Heart left ventricle (tissue), 16 donors: ENCODE results near the gene FAHD1. TPM values are rescaled to one million over a fixed set of nuclear protein-coding genes. Genes with fewer than 3 reads are reported as not detected.

Experiments
- ATAC-seq, 4 donors: fragments of 200-7000 bp; cut with Tn5 transposase; one replicate each; pipeline ENCODE4 v1.9.1; 2020 to 2022; ENCODE audit warnings: moderate library complexity in 4 of 4, mild to moderate bottlenecking in 3 of 4, moderate number of reproducible peaks in 1 of 4
- DNase-seq, 5 donors: peaks; one replicate each; pipeline ENCODE4 v3.0.0-alpha.2; 2020
- H3K27ac ChIP-seq, 12 donors: fragments of 200-600 bp; sonication (generic) in 4 of 12; one replicate each; pipeline versions ENCODE4 v1.5.0 to v1.8.0; 2016 to 2022; ENCODE audit warnings: mild to moderate bottlenecking in 2 of 12
- H3K27me3 ChIP-seq, 9 donors: fragments of 200-600 bp; sonication (generic) in 2 of 9; one replicate each; pipeline versions ENCODE4 v1.5.1 to v1.8.0; 2016 to 2022; ENCODE audit warnings: mild to moderate bottlenecking in 3 of 9
- H3K36me3 ChIP-seq, 9 donors: fragments of 200-600 bp; sonication (generic) in 2 of 9; one replicate each; pipeline versions ENCODE4 v1.5.0 to v1.8.0; 2018 to 2022; ENCODE audit warnings: mild to moderate bottlenecking in 2 of 9
- H3K4me1 ChIP-seq, 12 donors: fragments of 200-600 bp; sonication (generic) in 4 of 12; one replicate each; pipeline versions ENCODE4 v1.5.0 to v1.8.0; 2016 to 2022; ENCODE audit warnings: mild to moderate bottlenecking in 3 of 12
- H3K4me3 ChIP-seq, 12 donors: fragments of 200-600 bp; sonication (generic) in 4 of 12; one replicate each; pipeline versions ENCODE4 v1.5.0 to v1.8.0; 2017 to 2022; ENCODE audit warnings: mild to moderate bottlenecking in 9 of 12, moderate library complexity in 4 of 12
- H3K9me3 ChIP-seq, 12 donors: fragments of 200-600 bp; sonication (generic) in 4 of 12; one replicate each; pipeline versions ENCODE4 v1.5.0 to v1.8.0; 2016 to 2022; ENCODE audit warnings: mild to moderate bottlenecking in 1 of 12
- CTCF ChIP-seq, 12 donors: fragments of 200-600 bp; sonication (generic) in 4 of 12; IDR thresholded peaks; one replicate each; pipeline versions ENCODE4 v1.5.0 to v1.8.0; 2018 to 2022; ENCODE audit warnings: antibody characterized with exemption in 12 of 12, mild to moderate bottlenecking in 5 of 12
- POLR2A ChIP-seq, 2 donors: fragments of 450-650 bp; IDR thresholded peaks; one replicate each; pipeline ENCODE4 v1.6.1; 2017; ENCODE audit warnings: antibody characterized with exemption in 2 of 2, mild to moderate bottlenecking in 2 of 2, moderate library complexity in 2 of 2
- WGBS, 4 donors: extraction: QIAGEN DNeasy Blood & Tissue Kit in 2 of 4; methylation state at CpG; one replicate each; pipeline versions ENCODE4 v1.1.5 to v1.1.7; 2013 to 2018; 5-methylcytosine and 5-hydroxymethylcytosine counted together
- intact Hi-C, 10 donors: fragments of 100-400 bp; cut with DNase I; formaldehyde crosslinking; loops; one replicate each; pipeline versions ENCODE4 v1.11.1 to v1.14.2; 2022
- polyA plus RNA-seq, 2 donors: library from polyadenylated mRNA; stranded (reverse); fragments of 200-250 nt; gene quantifications; one replicate each; pipeline ENCODE4 v1.2.3, GENCODE V29; 2013
- total RNA-seq, 9 donors: library from RNA; depleted of rRNA in 2 of 9; stranded (reverse); fragments of >200 nt in 2 of 9; fragmentation: NEBNext Ultra II Directional in 3 of 9; extraction: Animal tissue kit (Norgen Biotek cat#: 25700) in 3 of 9; gene quantifications; one replicate each; pipeline versions ENCODE4 v1.1.0 to v1.2.4, GENCODE V29; 2016 to 2023
- donor health status: ischemic (EF 13 %, LVEDD 7.1; RV severe dilation, severe dysfunction).
- donor health status: healthy with polysubstance abuse.
- donor health status: DM: no; HTN: yes; CAD: no.
- donor health status: DM: no; HTN: no; CAD: no.
- donor health status: ischemic (EF 25% LVEDD 6.9; RV normal size, moderate dysfunction).
- donor health status: ischemic (EF 25% LVEDD 5.7; RV mildly dilated, moderate dysfunction).
- donor health status: healthy.
- donor health status: DM: yes; HTN: yes; CAD: no.
- donor health status: ischemic (EF 35%, LVEDD 5.7; RV mildly dilated, moderate dysfunction).
- donor health status: nonischemic (EF 11% LVEDD 7.7; RV severe dilation, severe dysfunction).
- donor health status: DM: yes; HTN: yes; CAD: no.
- donor health status: PGD.
- donor health status: ischemic (EF 29% LVEDD 5.4; RV normal size, mild dysfunction).
- donor health status: nonischemic (EF 23%, LVEDD 6.1; RV moderate dilation, normal function).

FAHD1 gene
- total and polyA plus RNA-seq, 11 donors, result 19.2 to 83.8 (median 32.9) TPM

GRCh38 chr16:1787322-1788094, 39.5 kb upstream of the FAHD1 start:
- no peak overlapping the region for H3K4me3 ChIP-seq
- H3K27me3 ChIP-seq, result no peaks in the 10 kb centered on the region
- no peak overlapping the region for H3K27ac ChIP-seq
- intact Hi-C loops, result no loop called here
- 89 to 92% (median 92%) methylated on average over 36 to 44 of the region's 44 CpGs for WGBS, 4 donors
- H3K4me1 ChIP-seq, result peaks cover 0 to 30% (median 12%) of the 10 kb centered on the region in 12 donors
- ATAC-seq (no peak), DNase-seq (peak in 2 of 5 donors; percentile 7 to 26)
- H3K36me3 ChIP-seq, result peaks cover 0 to 55% (median 32%) of the 10 kb centered on the region in 9 donors
- no peaks in the 10 kb centered on the region for H3K9me3 ChIP-seq
- TF ChIP-seq CTCF (IDR thresholded peaks at IDR 0.05), result no peak

GRCh38 chr16:1788095-1788707, 38.8 kb upstream of the FAHD1 start:
- Histone ChIP-seq H3K4me1 (peaks cover 0 to 29% (median 12%) of the 10 kb centered on the region in 12 donors), H3K4me3 (no peak overlapping the region), H3K27me3 (no peaks in the 10 kb centered on the region), H3K27ac (no peak overlapping the region), H3K36me3 (peaks cover 0 to 55% (median 32%) of the 10 kb centered on the region in 9 donors), H3K9me3 (no peaks in the 10 kb centered on the region)
- TF ChIP-seq CTCF (IDR thresholded peaks at IDR 0.05), result no peak
- TF ChIP-seq POLR2A (IDR thresholded peaks at IDR 0.05), result no peak
- intact Hi-C loops, result no loop called here
- DNase-seq, result peak in 3 of 5 donors; percentile 9 to 26 (median 17)
- WGBS, 4 donors, result 89 to 92% (median 91%) methylated on average over 33 to 38 of the region's 38 CpGs
- peak in 1 of 4 donors; percentile 6 for ATAC-seq

GRCh38 chr16:1788708-1789100, 38.3 kb upstream of the FAHD1 start:
- 58 to 70% (median 65%) methylated on average over 5 to 19 of the region's 19 CpGs for WGBS, 4 donors
- Histone ChIP-seq H3K4me3 (no peak overlapping the region), H3K36me3 (peaks cover 0 to 55% (median 32%) of the 10 kb centered on the region in 9 donors), H3K9me3 (no peaks in the 10 kb centered on the region), H3K4me1 (peaks cover 0 to 24% (median 7%) of the 10 kb centered on the region in 12 donors), H3K27ac (no peak overlapping the region), H3K27me3 (no peaks in the 10 kb centered on the region)
- no peak for TF ChIP-seq CTCF (IDR thresholded peaks at IDR 0.05)
- no peak for TF ChIP-seq POLR2A (IDR thresholded peaks at IDR 0.05)
- intact Hi-C loops, result no loop called here
- DNase-seq, result peak in 3 of 5 donors; percentile 8 to 20 (median 17)
- ATAC-seq, result peak in 1 of 4 donors; percentile 4

GRCh38 chr16:1789643-1790045, 37.4 kb upstream of the FAHD1 start:
- H3K9me3 ChIP-seq, result no peaks in the 10 kb centered on the region
- peaks cover 0 to 15% (median 4%) of the 10 kb centered on the region in 12 donors for H3K4me1 ChIP-seq
- peaks cover 0 to 55% (median 32%) of the 10 kb centered on the region in 9 donors for H3K36me3 ChIP-seq
- 89 to 92% (median 92%) methylated on average over 11 to 25 of the region's 25 CpGs for WGBS, 4 donors
- no peaks in the 10 kb centered on the region for H3K27me3 ChIP-seq
- DNase-seq (peak in 3 of 5 donors; percentile 6 to 26 (median 16)), ATAC-seq (no peak)
- intact Hi-C loops, result no loop called here
- H3K4me3 ChIP-seq, result no peak overlapping the region
- no peak overlapping the region for H3K27ac ChIP-seq
- no peak for TF ChIP-seq CTCF (IDR thresholded peaks at IDR 0.05)
